HG03175 (cell line): ENCODE data around the gene ADAMTS14.
"Not testable (repeated sequence)": the region's sequence is repeated elsewhere in the genome, so short reads cannot be mapped to it uniquely, and the experiment has no call there.

Experiments
- ATAC-seq: cut with Tn5 transposase; IDR thresholded peaks from one replicate; pipeline ENCODE4 v1.9.1; 2021; ENCODE audit warnings: mild to moderate bottlenecking, moderate library complexity; ENCODE audit not compliant: unreplicated experiment

ADAMTS14 gene

DNA sequence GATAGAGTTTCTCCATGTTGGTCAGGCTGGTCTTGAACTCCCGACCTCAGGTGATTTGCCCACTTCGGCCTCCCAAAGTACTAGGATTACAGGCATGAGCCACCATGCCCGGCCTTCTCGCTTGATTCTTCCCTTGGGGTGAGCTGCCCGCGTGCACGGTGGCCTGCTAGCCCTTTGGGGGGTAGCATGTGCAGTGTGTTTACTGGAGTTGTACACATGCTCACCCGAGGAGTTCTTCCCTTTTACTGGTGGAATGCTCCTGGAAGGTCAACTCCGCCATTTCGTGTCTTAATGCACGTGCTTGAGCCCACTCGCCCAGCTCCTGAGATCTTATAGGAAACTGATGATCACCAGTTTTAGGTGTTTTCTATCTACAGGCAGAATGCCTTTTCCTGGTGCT, 17.0 kb upstream of the ADAMTS14 start:
- ATAC-seq, result no peak

DNA sequence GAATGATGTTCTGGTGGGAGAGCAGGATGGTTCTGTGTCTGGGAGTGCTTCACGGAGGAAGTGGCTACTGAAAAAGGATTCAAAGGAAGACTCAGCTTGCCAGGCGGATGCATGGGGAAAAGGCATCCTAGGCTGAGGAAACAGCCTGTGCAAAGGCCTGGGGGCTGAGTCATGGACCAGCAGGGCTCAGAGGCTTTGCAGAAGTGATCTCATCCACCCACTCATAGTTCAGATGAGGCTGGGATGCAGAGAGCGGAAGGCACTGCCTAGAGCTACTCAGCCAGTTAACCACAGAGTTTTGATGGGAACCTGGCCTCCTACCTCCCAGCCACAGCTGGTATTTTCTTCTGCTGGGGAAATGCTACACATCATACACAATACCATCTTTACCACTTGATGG, 15.8 kb upstream of the ADAMTS14 start:
- no peak for ATAC-seq

DNA sequence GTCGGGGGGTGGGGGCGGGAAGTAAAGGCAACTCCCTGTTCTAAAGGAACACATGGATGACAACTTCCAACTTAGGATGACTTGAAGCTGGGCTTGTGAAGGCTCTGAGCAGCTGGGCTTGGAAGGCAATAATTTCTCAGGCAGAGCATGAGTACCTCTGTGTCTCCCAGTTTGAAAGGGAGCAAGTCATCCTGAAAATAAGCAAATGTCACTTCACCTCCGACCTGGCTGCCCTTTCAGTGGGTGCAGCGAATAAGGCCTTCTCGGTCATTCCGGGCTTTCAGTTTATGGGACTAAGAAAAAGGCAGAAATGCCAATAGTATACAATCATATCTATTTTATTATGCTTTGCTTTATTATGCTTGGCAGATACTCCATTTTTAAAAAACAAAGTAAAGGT, 15.3 kb upstream of the ADAMTS14 start:
- ATAC-seq, result no peak

DNA sequence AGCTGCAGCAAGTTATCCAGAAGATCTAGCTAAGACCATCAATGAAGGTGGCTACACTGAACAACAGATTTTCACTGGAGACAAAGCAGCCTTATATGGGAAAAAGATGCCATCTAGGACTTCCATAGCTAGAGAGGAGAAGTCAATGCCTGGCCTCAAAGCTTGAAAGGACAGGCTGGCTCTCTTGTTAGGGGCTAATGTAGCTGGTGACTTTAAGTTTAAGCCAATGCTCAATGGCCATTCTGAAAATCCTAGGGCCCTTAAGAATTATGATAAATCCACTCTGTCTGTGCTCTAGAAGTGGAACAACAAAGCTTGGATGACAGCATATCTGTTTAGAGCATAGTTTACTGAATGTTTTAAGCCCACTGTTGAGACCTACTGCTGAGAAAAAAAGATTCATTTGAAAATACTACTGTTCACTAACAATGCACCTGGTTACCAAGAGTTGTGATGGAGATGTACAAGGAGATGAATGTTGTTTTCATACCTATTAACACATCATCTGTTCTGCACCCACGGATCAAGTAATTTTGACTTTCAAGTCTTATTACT, 13.6 kb upstream of the ADAMTS14 start:
- no peak for ATAC-seq

DNA sequence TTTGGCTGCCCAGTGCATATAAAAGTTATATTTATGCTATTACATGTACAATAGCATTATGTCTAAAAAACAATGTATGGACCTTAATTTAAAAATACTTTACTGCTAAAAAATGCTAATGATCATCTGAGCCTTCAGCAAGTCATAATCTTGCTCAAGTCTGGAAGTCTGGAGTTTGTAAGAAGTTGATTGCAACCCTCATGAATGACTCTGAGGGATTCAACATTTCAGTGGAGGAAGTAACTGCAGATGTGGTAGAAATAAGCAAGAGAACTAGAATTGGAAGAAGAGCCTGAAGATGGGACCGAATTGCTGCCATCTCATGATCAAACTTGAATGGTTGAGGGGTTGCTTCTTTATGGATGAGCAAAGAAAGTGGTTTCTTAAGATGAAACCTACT, 13.0 kb upstream of the ADAMTS14 start:
- ATAC-seq, result no peak

DNA sequence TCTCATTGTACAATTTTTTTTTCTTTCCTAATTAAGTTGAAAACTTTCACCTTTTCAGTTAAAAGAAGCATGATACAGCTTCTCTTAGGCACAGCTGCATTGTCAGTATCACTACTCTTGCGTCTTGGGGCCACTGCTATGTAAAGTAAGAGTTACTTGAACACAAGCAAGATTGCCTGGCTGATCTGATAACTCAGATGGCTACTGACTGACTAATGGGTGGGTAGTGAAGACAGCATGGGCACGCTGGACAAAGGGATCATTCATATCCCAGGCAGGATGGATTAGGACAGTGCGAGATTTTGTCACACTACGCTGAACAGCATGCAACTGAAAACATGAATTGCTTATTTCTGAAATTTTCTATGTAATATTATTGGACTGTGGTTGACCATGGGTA, 11.6 kb upstream of the ADAMTS14 start:
- no peak for ATAC-seq

DNA sequence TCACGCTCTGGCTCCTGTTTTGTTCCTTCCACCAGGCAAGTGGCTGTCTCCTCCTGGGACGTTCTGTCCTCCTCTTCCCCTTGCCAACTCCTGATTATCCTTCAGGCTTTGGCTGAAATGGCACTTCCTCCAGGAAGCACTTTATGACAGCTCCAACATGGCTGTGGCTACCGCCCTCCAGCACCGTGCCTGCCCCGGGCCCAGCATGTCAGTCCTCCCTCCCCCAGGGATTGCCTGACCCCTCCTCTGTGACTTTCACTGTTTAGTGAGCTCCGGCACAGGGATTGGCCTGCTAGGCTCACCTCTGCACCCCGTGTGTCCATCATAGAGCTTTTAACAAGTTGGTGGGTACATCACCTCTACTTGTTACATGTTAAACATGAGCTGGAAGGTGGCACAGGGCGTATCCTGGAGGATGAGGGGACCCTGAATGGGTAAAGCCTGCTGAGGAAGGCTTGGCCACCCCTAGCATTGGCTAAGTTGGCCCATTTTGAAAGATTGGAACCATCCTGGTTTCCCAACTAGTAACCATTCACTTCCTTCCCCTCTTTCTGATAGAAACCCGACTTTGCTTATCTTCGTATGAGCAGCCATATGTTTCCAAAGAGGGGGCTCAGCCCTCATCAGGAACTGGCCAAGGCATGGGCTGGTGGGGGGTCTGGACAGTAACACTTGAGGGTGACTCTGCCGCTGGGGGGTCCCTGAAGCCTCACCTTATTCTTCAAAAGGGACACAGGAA, 10.5 kb upstream of the ADAMTS14 start:
- ATAC-seq, result no peak

DNA sequence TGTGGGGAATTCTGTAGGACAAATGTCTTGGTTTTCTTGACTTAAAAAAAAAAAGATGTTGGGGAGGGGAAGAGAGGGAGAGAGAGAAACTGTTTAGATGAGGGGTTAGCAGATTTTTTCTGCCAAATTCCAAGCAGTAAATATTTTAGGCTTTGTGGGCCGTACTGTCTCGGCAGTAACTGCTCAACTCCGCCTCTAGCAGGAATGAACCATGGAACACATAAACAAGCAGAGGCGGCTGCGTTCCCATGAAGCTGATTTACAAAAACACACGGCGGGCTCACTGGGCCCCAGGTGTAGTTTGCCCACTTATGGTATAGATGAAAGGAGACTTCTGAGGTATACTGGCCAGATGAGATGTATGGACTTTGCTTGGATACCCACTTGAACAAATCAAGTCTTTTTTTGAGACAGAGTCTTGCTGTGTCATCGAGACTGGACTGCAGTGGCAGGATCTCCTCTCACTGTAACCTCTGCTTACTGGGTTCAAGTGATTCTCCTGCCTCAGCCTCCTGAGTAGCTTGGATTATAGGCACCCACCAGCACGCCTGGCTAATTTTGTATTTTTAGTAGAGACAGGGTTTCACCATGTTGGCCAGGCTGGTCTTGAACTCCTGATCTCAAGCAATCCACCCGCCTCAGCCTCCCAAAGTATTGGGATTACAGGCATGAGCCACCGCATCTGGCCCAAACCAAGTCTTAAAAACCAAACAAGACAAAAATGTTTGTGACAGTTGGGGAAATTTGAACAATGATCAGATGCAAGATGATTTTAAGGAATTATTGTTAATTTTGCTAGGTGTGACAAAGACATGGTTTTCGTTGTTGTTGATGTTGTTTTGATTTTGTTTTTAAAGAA, 9.7 kb upstream of the ADAMTS14 start:
- ATAC-seq, result no peak

DNA sequence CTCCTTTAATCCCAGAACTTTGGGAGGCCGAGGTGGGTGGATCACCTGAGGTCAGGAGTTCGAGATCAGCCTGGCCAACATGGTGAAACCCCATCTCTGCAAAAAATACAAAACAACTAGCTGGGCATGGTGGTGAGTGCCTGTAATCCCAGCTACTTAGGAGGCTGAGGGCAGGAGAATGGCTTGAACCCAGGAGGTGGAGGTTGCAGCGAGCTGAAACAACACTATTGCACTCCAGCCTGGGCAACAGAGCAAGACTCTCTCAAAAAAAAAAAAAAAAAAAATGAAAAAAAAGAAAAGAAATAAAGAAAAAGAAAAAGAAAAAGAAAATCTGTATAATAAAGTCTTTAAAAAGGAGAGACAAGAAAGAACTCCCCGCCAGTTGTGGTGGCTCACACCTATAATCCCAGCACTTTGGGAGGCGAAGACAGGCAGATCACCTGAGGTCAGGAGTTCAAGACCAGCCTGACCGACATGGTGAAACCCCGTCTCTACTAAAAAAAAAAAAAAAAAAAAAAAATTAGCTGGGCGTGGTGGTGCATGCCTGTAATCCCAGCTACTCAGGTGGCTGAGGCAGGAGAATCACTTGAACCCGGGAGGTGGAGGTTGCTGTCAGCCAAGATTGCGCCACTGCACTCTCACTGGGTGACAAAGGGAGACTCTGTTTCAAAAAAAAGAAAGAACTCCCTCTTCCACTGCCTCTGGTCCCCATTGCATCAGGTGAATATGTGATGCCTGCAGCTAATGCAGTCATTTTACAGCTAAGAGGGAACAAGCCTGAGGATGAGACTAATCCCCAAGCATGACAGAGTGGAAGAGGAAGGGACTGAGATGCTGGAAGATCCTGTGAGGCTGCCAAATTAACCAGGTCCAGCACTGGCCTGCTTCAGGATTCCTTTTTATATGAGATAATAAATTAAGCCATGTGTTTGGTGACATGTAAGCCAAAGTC, 8.6 kb upstream of the ADAMTS14 start:
- not testable (repeated sequence) for ATAC-seq

DNA sequence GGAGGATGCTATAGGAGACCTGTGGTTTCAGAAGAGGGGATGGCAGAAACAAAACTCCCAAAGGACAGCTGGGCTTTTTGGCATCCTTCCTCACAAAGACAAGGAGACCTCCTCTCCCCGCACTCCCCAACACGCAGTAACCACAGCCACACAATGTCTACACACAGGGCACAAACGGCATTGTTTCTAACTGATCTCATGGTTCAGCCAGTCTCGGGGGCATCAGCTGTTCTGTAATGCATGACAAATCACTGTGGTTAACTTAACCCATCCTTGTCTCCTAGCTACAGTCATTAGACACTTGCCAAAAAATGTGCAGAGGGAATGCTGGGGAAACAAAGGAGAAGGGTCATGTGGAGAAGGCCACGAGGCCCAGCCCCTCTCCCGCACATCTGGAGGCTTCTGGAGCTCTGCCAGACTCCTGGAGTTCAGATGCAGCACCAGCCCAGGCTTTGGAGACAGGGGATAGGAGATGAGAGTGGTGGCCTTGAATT, 7.6 kb upstream of the ADAMTS14 start:
- no peak for ATAC-seq

DNA sequence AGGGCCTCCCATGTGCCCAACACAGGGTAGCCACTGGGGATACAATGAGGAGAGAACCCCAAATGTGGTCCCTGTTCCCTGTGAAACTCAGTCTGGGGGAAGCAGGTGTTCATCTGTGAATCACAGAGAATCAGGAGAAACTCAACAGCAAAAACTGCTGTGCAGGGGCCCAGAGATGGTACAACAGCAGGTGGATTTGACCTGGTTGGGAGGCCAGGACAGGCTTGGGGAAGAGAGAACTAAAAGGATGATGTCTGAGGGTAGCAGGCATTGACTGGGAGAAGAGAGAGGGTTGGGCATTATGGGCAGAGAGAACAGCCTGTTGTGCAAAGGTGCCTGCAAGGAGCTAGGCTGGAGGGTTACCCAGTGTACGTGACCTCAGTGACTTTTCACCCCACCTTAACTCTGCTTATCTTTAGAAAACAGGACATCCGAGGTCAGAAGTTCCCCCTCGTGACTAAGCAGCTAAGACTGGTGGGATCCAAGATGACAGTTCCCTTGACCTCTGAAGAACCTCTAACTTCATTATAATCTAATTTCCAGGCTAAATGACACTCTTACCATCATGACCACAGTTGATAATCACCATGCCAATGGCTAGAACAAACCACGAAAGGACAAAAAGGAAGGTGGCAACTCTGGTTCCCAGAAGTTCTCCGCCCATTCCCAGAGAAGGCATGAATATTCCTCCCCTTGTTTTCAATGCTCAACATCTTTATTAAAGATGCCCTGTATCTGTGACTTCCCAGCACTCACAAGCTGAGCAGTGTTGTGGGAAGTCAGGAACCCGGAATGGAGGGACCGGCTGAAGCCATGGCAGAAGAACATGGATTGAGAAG, 5.1 kb upstream of the ADAMTS14 start:
- no peak for ATAC-seq

DNA sequence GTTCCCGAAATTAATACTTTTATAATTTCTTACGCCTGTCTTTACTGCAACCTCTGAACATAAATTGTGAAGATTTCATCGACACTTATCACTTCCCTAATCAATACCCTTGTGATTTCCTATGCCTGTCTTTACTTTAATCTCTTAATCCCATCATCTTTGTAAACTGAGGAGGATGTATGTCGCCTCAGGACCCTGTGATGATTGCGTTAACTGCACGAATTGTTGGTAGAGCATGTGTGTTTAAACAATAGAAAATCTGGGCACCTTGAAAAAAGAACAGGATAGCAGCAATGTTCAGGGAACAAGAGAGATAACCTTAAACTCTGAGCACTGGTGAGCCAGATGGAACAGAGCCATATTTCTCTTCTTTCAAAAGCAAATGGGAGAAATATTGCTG, 4.5 kb upstream of the ADAMTS14 start:
- not testable (repeated sequence) for ATAC-seq

DNA sequence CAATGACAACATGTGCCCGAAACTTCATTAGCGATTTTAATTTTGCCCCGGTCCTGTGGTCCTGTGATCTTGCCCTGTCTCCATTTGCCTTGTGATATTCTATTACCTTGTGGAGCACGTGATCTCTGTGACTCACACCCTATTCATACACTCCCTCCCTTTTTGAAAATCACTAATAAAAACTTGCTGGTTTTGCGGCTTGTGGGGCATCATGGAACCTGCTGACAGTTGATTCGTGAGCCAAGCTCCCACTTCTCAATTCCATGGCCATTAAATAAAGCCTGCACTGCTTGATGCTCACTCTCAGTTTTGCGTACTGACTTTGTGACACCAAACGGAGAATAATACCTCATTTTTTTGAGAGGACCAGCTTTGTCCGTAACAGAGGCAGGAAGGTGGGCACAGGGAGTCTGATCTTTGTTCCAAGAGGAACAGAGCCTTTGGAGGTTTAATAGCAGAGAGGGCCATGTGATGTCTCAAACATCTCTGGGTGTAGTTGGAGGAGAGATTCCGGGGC, 3.8 kb upstream of the ADAMTS14 start:
- ATAC-seq, result no peak

DNA sequence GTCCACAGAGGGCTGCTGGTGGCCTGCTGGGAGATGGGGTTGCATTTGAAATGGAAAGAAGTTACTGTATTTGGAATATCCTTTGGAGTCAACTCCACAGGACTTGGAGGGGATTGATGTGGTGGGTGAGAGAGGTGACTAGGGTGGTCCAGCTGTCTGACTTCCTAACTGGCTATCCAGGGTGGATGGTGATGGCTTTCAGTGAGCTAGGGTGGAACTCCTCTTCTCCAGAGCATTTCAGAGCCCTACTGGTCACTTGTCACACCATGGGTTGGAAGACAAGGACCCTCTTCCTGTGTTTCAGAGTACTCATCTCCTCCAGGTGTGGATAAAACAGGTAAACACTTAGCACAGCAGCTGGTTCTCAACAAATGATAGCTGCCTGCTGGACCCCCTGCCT, 3.3 kb upstream of the ADAMTS14 start:
- no peak for ATAC-seq

DNA sequence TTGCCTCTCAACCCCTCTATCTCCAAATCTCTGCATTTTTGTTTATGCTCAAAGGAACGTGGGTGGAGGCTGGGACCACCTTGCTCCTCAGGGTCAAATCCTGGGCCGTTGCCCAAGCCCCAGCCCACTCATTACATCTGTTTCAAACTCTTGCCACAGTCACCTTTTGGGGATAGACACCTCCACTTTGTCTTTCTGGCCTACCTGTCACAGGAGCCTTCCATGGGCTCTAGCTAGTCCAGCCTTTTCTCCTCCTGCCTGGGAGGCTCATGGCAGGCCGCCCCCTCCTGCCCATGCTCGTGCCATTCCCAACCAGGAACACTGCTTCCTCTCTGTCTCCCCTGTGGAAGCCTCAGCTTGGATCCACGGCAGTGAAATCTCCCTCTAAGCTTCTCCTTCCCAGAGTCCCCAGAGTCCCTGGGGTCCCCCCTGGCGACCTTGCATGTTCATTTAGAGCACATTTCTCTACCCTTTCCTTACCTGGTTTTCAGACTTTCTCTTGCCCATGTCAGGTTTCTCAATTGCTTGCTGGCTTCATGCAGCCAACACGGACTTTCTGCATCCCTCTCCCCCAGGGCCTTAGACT, 2.5 kb upstream of the ADAMTS14 start:
- ATAC-seq, result no peak

DNA sequence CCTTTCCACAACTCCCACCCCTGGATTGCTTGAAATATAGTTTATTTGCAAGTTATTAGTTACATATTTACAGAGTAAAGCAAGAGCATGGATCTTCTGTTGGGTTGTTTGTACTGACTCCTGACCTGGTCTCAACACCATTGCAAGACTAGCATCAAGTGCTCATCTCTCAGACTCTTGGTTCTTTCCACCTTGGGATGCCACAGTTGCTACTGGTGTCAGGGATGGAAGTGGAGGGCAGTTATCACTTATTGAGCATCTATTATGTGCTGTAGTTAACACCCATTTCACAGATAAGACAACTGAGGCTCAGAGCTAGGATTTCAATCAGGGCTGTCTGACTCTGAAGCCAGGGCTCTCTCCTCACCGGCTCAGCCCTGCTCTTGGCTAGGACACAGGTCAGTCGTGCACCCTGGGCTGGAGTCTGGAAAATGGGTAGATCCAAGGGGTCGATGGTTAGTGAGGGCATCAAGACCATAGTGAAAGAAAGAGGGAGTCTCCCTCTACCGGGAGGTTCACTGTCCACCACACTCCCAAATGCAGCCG, 614 bp upstream of the ADAMTS14 start:
- no peak for ATAC-seq

DNA sequence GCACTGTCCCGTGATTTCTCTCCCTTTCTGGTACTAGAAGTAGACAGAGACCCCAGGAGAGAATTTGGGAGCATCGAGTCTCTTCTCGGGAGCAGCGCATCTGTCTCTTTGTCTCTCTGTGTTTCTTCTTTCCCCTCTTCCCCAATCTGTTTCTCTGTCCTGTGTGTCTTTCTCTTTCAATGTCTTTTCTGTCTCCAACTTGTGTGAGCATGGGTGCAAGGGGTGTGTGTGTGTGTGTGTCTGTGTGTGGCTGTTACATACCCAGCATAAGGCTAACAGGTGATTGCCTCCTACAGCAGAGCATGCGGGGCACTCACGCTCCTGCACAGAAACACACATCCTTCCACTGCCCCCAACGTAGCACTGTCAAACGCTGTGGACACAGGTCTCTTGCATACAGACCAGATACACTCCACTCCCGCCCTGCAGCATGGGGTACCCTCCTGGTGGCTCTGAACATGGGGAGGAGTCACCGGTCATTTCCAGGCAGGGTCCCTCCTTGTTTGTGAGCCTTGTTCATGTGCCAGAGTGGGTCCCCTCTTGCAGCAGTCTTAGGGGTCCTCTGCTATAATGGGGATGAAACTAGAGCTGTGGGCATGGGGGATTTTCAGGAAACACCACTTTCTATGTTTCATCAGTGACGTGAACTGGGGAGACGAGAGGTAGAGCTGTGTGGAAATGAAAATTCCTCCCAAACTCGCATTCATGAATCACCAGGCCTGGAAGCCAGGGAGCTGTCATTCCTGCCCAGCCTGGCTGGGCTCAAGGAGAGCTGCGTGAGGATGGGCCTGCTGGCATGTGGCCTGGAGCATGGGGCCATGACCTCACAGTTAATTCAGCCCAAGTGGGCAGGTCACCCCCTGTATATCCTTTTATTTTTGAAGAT, 980 bp downstream of the ADAMTS14 start:
- ATAC-seq, result no peak
